ENCODE measurements around the gene MCRS1.
A peak's percentile ranks its signal among the peaks of the same experiment; 100 is the strongest.

Gene MCRS1

DNA sequence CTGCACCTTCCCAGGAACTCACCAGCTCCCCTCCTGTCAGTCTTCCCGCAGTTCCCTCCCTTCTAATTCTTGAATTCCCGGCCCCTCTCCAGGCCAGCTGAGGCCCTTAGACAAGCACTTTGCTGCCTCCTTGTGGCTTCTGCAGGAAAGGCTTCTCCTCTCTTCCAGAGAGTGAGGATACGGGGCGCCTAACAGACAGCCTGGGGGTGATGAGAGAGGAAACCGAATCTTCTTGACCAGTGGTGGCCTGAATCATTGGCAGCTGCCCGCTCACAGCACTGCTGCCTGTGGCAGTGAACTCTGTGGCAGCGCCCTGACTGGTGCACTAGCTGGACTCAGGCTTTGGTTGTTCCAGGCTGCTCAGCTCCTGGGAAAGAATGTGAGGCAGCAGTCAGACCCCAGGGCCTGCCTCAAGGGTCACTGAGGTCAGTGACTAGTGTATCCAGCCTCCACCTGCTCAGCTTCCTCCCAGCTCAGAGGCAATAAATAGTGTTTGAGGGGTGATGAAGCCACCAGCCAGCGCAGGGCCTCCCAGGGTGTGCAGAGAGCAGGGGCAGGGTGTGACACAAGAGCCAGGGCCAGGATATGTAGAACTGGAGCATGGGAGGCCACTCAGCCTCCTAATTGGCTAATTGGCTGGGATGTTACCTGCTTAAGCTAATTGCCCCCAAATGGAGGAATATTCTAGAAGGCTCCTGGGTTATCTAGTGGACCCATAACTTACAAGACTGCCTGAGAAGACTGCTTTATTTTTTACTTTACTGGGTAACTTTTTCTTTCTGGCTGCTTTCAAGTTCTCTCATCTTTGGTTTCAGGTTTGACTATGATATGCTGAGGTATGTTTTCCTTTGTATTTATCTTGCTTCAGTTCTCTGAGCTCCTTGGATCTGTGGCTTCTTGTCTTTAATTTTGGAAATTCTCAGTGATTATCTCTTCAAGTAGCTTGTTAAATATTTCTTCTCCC, 12.9 kb upstream of the MCRS1 start:
- peak; percentile 60 to 62 for DNase-seq

DNA sequence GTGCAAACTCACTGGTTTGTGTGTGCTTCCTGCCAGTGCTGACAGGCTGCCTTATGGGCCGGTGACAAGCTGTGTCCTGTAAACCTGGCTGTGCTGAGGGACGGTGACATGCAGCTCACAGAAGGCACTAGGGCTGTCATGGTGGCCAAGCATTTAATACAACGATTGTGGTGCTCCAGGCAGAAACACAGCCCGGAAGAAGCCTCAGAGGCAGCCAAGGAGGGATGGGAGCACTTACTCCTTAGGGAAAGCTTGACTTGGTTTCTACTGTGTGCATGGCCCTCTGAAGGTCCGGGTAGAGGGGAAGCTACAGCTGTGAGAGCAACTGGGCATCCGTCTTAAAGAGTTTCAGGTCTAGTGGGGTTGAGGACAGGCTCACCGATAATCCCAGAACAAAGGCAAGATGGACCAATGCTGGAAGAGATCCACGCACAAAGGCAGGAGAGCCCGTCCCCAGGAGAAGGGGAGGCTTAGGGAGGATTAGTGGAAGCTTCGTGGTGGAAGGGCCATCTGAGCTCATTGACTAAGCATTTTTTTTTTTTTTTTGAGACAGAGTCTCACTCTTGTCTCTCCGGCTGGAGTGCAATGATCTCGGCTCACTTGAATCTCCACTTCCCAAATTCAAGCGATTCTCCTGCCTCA, 10.7 kb upstream of the MCRS1 start:
- DNase-seq = no peak

DNA sequence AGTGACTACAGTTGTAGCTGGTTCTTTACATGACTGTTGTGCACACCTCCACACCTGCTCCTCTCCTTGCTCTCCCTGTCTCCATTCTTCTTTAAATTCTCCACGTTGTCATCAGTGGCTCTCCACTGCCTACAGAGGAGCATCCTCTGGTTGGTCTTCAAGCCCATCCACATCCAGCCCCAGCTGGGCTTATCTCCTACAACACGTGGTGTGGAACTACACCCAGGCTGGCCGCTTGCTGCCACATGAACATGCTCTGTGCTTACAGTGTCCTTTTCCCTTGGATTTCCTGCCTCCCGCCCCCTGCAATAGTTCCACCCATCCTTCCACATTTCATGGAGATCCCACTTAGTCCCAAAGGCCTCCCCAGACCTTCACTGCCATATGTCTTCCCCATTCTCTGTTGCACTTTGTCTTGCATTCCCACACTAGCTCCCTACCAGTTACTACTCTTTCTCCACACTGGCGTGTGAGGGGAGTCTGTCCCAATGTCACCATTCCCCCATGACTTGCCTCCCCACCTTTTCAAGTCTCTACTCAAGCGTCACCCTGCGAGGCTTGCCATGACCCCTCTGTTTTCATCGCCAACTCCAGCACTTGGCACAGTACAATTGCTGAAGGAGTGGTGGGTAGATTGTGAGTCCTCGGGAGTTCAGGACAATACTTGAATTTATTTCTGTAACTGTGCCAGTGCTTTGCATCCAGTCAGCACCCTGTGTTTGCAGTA, 9.8 kb upstream of the MCRS1 start:
- DNase-seq = no peak

DNA sequence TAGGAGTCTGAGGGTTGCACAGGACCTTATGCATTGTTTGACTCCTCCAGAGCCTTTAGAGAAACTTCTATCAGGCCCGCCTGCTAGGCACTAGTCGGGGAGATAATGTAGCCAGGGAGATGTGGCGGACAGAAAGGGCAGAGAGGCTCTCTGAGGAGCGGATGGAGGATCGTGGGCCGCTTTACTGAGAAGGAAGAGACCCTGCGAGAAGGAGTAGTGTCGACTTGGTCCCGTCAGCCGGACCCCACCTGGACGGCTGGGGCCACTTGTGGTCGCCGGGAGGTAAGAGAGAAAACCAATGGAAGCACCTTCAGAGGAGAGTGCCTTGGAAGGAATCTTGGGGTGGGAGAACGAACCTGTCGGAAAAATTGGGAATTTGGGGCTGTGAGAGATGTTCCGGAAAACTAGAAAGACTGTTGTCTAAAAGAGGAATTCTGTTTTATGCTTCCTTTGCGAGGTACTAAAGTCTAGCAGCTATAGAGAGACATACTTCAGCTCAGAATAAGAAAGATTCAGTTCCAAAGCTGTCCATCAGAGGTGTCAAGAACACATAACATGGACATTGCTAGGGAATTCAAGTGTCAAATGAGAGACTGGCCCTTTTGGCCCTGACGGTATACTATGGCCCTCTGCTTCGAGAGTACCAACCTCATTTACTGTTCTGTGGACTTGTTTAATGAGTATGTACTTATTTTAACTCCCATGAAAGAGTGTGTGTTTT, 660 bp upstream of the MCRS1 start:
- DNase-seq = no peak

DNA sequence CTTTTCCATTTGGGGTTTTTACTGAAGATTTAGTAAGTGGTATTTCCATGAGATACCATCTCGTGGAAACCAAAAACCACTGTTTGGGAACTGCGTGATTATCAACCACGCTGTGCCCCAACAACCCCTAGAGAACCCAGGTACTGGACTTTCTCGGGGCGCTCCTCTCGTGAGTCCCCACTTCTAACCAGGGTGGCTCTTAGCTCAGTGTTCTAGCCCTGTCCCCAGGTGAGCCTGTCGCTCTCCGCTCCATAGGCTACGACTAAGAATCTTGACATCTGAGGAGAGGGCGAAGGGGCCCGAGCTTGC, 686 bp downstream of the MCRS1 start:
- DNase-seq = no peak

DNA sequence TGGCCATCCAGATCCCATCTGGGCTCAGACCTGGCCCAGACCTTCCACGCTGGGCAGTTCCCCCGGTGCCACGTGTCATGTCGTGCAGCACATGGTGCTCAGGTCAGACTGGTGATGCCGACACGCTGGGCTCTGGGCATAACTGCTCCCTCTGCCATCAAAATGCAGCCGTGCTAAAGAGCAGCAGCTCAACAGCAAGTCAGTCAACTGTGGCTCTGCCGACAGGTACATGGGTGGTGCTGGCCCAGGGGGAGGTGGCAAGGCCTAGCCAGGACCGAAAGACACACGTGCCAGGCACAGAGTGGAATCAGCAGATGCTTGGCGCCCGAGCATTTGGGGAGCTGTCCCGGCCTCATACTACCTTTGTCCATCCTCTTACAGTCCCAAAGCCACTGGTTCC, 1.6 kb downstream of the MCRS1 start:
- no peak for DNase-seq

DNA sequence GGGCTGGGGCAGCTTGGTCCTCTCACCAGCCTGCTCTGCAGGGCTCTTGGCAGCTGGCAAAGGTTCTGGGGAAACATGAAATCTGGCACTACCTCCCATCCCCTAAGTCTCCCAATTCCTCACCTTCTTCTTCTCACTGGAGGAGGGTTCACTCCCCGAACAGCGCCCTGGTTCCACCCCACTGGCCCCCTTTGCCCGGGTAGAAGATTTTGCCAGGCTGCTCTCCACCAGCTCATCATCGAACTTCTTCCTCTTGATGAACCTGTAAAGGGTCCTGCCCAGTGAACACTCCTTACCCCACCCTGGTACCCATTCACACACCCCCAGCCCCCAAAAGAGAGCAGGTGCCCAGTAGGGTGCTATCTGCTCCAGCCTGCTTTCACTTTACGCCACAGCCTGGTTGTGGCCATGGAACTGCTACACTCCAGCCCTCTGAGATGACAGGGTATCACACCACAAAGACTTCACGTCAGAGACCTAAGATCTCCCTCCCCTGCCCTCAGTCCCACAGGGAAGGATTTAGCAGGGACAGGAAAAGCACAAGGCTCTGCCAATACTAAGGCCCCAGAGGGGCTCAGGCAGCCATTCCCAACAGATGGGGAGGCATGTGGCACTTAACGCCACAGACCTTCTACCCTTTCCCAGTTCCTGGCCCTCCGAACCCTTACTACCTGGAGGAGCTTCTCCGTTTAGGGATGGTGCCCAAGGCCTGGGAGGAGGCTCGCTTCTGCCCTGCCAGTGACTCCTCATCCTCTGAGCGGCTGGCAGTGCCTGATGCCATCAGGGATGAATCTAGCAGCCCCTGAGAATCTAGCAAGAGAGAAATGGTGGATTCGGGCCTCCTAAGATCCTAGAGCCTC, 2.3 kb downstream of the MCRS1 start:
- DNase-seq = no peak

DNA sequence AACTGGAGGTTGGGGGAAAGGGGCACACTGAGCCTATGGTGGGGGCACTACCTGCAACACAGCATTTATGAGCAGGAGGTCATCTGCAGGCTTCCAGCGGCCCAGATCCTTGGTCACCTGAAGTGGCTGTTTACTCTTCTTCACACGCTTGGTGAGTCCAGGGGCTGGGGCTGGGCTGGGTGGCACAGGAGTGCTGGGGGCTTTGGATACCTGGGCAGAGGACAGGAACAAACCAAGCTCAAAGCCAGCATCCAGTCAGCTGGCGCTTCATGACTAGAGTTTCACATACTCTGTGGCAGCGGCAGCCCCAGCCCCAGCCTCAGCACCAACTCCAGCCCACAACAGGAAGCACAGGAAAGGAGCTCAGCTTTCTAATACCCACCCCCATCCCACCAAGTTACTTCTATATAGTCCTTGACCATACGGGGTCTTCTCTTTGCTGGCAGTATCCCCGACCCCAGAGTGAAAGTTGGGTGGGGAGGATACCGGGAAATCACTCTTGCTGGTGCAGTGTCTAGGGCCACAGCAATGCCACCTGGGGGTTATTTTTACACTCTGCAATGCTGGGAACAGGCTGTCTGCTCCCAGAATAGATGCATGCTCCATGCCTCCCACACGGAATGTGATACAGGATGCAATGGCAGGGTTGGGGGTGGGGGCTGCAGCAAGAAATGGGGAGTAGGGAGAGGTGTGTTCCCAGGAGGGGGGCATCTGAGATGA, 3.1 kb downstream of the MCRS1 start:
- no peak for DNase-seq

DNA sequence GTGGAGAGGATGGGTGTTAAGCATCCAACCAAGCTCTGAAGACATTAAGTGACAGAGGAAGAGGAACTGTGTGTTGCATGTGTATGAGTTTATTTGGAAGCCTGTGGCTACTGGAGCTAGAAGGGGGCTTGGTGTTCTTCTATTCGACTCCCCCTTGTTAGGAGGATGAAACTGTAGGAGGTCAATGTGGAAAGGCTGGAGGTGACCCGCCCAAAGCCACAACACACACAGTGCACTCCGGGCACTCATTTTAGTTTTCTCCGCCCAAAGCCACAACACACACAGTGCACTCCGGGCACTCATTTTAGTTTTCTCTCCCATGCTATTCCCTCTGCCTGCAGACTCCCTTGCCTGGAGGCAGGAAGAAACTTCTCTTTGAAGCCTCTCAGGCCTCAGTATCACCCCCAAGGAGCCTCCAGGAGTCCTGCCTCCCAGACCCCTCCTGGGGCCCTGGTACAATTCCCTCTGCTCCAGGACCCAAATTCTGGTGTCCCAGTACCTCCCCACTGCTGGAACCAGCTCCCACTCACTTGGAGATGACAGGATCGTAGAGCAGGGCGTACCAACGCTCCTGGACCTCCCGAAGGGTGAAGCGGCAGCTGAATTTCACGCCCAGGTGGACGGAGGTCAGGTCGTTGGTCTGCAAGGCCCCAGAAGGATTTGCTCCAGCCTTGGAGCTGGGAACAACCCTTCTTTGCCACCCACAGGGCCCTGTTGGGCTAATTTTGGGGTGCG, 3.8 kb downstream of the MCRS1 start:
- no peak for DNase-seq

DNA sequence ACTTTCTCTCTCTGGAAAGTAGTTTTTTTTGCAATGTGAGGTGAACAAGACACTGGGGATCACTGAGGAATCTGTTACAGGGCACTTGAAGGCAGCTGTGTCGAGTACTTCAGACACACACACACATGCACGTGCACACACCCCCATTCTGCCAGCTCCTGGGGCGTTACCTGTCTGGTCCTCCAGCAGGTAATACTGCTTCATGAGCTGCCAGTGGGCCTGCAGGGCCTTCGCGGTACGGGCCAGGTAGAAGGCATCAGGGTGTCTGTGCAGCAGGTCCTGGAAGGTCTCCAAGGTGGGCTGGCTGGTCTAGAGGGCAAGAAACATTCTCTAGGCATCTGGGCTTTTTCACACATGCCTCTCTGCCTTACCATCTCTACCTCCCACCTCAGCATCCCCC, 5.1 kb downstream of the MCRS1 start:
- no peak for DNase-seq

DNA sequence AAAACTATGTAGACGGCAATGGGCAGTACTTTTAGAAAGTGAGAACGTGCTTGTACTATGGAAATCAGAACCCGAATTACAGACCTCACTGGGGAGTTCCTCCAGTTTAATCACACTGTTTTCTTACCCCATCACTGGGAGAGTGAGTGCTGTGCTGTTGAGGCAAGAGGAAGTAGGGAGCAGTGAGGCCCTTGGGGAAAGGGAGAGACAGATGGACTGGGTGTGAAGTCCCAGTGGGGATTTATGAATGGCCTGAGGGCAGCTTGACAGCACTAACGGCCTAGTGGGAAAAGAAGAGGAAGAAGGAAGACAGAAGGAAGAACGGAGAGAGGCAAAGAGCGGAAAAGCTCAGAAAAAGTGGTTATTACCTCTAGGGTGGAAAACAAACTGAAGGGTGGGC, 5.7 kb downstream of the MCRS1 start:
- no peak for DNase-seq

DNA sequence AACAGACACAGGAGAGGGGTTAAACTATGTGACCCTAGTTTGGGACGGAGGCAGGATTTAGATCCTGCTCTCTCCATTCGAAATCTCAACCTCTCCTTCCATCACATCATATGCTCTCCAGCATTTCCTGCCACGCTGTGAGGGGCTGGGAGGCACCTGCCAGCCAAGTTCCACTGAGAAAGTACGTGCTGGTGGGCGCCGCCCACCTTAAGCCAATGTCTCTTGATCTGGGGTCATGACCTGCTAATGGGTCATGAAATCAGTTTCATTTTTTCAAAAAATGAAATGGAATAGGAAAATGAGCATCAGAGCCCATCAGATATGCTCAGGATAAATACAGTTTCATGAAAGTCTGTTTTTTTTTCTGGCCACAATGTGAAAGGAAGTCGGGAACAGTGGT, 7.2 kb downstream of the MCRS1 start:
- no peak for DNase-seq

DNA sequence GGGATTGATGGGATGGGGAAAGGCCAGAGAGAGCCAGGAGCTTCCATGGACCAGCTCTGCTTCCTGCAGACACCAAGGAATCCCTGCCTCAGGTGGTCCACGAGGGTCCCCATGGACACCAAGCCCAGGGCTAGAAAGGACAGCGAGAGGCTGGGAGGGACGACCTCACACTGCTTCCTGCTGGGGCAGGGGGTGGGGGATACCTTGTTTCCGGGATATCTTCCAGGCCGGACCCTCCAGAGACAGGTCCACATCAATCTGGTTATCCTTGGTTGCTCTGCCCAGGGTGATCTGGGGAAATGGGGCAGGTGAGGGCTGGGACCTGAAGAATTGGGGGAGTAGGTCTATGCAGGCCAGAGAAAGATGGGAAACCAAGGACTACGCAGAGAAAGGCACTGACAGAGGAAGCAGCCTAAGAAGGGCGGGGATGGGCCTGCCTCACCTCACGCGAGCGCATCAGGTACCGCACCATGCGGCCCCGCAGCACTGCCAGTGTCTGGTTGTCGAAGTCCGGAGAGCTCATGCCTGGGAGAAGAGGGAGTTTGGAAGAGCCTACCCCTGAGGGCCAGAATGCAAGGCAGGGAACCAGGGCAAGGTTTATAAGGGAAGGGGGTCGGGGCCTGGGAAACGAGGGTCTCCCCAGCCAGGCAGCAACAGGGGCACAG, 8.8 kb downstream of the MCRS1 start:
- DNase-seq = no peak

DNA sequence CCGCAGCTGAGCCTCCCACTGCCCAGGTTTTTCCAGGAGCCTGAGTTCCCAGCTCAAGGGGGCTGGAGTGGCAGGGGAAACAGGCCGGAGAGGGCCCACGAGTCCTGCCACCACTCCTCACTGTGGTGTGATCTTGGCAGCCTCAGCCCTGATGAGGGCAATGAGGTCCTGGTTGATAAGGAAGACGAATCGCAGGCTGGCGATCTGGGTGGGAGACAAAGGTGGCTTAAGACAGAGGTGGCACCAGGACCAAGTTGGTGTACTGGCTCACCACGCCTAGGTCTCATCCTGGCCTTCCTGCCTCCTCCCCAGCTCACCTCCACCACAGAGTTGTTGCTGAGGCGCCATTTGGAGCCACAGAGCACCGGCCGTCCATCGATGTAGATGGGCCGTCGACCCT, 9.4 kb downstream of the MCRS1 start:
- DNase-seq = no peak

DNA sequence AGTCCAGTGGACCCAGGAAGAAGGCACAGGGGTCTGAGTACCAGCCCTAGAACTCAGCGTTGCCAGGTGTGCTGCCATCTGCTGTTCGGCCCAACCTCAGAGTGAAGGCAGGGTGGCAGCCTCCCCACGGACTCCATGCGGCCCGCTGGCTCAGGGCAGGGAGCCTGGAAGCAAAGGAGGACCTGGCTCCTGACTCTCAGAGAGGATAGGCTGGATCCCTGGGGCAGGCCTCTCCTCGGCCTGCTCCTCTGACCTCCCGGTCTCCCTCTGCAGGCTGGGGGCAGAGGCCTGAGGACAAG, 10.1 kb downstream of the MCRS1 start:
- DNase-seq = no peak

DNA sequence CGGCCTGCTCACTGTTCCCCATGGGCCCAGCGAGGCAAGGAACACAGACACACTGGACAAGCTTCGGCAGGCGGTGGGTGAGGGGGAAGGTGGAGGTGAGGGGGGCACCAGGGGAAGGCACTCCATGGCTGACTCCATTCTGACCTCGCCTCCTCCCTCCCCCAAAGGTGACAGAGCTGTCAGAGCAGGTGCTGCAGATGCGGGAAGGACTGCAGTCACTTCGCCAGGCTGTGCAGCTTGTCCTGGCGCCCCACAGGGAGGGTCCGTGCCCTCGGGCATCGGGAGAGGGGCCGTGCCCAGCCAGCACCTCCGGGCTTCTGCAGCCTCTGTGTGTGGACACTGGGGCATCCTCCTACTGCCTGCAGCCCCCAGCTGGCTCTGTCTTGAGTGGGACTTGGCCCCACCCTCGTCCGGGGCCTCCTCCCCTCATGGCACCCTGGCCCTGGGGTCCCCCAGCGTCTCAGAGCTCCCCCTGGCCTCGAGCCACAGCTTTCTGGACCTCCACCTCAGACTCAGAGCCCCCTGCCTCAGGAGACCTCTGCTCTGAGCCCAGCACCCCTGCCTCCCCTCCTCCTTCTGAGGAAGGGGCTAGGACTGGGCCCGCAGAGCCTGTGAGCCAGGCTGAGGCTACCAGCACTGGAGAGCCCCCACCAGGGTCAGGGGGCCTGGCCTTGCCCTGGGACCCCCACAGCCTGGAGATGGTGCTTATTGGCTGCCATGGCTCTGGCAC, 10.6 kb downstream of the MCRS1 start:
- no peak for DNase-seq

DNA sequence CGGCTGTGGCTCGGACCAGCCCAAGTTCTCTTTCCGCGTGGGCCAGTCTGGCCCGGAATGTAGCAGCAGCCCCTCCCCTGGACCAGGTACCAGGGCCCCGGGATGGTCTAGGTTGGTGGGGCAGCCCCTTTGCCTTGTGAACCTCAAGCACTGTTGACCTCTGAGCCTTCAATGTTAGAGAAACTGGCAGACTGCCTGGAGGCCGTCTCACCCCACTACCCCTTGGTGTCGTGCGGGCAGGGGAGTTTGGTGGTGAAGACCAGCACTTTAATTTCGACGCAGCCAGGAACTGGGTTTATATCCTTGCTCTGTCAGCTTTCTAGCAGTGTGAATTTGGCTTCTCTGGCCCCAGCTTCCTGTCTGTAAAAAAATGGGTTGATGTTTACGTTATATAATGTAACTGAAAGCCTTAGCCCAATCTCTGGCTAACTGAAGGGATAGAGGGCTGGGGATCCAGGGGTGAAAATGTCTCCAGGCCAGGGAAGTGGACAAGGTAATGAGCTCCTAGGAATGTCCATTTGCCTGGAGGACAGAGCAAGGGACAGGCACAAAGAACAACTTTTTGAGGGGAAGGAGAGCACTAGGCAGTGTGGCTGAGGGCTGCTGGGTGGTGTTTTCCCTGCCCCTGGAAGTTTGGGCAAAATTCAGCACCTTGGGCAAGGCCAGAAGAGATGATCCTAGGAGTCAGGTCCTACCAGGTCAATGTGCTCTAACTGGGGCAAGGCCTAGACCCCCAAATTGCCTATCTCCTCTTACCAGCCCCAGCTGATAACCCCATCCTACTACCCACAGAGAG, 11.4 kb downstream of the MCRS1 start:
- DNase-seq = no peak

DNA sequence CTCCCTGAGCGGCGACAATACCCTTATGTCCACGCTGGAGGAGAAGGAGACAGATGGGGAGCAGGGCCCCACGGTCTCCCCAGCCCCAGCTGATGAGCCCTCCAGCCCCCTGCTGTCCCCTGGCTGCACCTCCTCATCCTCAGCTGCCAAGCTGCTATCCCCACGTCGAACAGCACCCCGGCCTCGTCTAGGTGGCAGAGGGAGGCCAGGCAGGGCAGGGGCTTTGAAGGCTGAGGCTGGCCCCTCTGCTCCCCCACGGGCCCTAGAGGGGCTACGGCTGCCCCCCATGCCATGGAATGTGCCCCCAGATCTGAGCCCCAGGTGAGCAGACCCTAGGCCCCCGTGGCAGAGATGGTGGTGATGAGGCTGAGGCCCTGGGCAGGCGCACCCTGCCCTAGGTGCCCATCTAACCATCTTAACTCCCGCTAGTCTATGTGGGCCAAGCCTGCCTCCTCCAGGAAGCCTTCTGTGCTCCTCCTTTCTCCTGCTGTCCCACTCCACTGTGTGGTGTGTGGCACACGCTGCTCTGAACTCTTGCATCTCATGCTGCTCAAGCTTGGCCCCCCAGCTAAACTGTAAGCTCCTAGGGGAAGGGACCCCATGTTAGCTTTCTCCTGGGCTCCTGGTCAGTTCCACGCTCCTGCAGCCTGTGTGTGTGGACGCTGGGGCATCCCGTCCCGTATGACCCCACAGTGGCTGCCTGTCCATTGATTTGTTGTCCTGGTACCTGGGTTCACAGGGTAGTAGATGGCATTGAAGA, 12.1 kb downstream of the MCRS1 start:
- DNase-seq = no peak

Data from CD4-positive, alpha-beta T cell treated with Interleukin-4 for 1 hour (primary cell).